Osteoblast (primary cell): ENCODE results near the gene RNF13. TPM values are rescaled to one million over a fixed set of nuclear protein-coding genes. Genes with fewer than 3 reads are reported as not detected.
A peak's percentile ranks its signal among the peaks of the same experiment; 100 is the strongest.

ENCODE experiments used
- DNase-seq: peaks from one replicate; pipeline ENCODE4 v3.0.0; 2011; ENCODE audit warnings: low spot score, mixed read lengths; ENCODE audit not compliant: insufficient read length; ENCODE audit errors: missing footprints
- H2AFZ ChIP-seq: 2 replicates; pipeline ENCODE4 v1.6.0; 2011; ENCODE audit warnings: mild to moderate bottlenecking, low read length
- H3K27ac ChIP-seq: 2 replicates; pipeline ENCODE4 v1.5.1; 2011; ENCODE audit warnings: mild to moderate bottlenecking, low read depth, low read length, moderate library complexity
- H3K27me3 ChIP-seq: 2 replicates; pipeline ENCODE4 v1.6.0; 2012; ENCODE audit warnings: mild to moderate bottlenecking, control low read depth, inconsistent platforms, low read length, moderate library complexity; ENCODE audit not compliant: insufficient read depth
- H3K36me3 ChIP-seq: 2 replicates; pipeline ENCODE4 v1.5.1; 2011; ENCODE audit warnings: mild to moderate bottlenecking, low read length, control low read depth, moderate library complexity; ENCODE audit not compliant: insufficient read depth
- H3K4me1 ChIP-seq: 2 replicates; pipeline ENCODE4 v1.5.1; 2011; ENCODE audit warnings: mild to moderate bottlenecking, low read length, control low read depth, moderate library complexity; ENCODE audit not compliant: insufficient read depth
- H3K4me2 ChIP-seq: 2 replicates; pipeline ENCODE4 v1.6.0; 2011; ENCODE audit warnings: mild to moderate bottlenecking, low read length; ENCODE audit not compliant: insufficient read depth
- H3K4me3 ChIP-seq: fragments of 200-600 bp; sonication (generic); 3 replicates; pipeline ENCODE4 v1.5.1; 2012; ENCODE audit warnings: mild to moderate bottlenecking, low read length, inconsistent platforms; ENCODE audit not compliant: insufficient read depth
- H3K79me2 ChIP-seq: 2 replicates; pipeline ENCODE4 v1.6.0; 2012; ENCODE audit warnings: mild to moderate bottlenecking, low read length, control low read depth, inconsistent platforms; ENCODE audit not compliant: insufficient read depth
- H3K9me3 ChIP-seq: 2 replicates; pipeline ENCODE4 v1.5.1; 2011; ENCODE audit warnings: low read depth, low read length, control low read depth
- H4K20me1 ChIP-seq: 2 replicates; pipeline ENCODE4 v1.6.0; 2012; ENCODE audit warnings: mild to moderate bottlenecking, low read length, control low read depth; ENCODE audit not compliant: insufficient read depth
- total RNA-seq: library from RNA; depleted of rRNA; stranded (reverse); fragments of >200 nt; gene quantifications from 2 replicates; pipeline ENCODE4 v1.2.3, GENCODE V29; 2012
- TF ChIP-seq, protein P1 (sequence below): IDR thresholded peaks from 2 replicates; pipeline ENCODE4 v1.5.1; 2011; ENCODE audit warnings: mild to moderate bottlenecking, low read depth, low read length, moderate library complexity; ENCODE audit errors: extremely low read depth

Gene RNF13
- total RNA-seq, 1 donor = 86.1 TPM

DNA sequence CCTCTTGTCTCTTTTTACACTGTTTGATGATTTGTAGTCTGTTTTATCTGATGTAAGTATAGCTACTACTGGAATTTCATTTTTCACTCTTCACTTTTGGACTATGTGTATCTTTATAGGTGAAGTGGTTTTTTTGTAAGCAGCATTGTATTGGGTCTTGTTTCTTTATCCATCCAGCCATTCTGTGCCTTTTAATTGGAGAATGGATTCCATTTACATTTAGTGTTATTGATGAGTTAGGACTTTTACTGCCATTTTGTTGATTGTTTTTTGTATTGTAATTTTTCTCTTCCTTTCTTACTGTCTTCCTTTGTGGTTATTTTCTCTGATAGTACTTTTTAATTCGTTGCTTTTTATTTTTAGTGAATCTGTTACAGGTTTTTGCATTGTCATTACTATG, 54.5 kb downstream of the RNF13 start:
- no peak overlapping the region for H3K27ac ChIP-seq
- H3K4me3 ChIP-seq = no peak overlapping the region
- TF ChIP-seq, protein P1, sequence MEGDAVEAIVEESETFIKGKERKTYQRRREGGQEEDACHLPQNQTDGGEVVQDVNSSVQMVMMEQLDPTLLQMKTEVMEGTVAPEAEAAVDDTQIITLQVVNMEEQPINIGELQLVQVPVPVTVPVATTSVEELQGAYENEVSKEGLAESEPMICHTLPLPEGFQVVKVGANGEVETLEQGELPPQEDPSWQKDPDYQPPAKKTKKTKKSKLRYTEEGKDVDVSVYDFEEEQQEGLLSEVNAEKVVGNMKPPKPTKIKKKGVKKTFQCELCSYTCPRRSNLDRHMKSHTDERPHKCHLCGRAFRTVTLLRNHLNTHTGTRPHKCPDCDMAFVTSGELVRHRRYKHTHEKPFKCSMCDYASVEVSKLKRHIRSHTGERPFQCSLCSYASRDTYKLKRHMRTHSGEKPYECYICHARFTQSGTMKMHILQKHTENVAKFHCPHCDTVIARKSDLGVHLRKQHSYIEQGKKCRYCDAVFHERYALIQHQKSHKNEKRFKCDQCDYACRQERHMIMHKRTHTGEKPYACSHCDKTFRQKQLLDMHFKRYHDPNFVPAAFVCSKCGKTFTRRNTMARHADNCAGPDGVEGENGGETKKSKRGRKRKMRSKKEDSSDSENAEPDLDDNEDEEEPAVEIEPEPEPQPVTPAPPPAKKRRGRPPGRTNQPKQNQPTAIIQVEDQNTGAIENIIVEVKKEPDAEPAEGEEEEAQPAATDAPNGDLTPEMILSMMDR = no peak
- H2AFZ ChIP-seq = no peak overlapping the region
- H3K9me3 ChIP-seq = peaks cover 2% of the 10 kb centered on the region
- H3K4me1 ChIP-seq = no peaks in the 10 kb centered on the region
- no peaks in the 10 kb centered on the region for H3K27me3 ChIP-seq
- no peaks in the 10 kb centered on the region for H4K20me1 ChIP-seq
- no peaks in the 10 kb centered on the region for H3K36me3 ChIP-seq
- no peak for DNase-seq
- H3K79me2 ChIP-seq = peaks cover 7% of the 10 kb centered on the region
- H3K4me2 ChIP-seq = no peak overlapping the region

GRCh38 chr3:149871855-149872254, 58.8 kb downstream of the RNF13 start:
- Histone ChIP-seq H3K9me3 (peaks cover 2% of the 10 kb centered on the region), H3K4me3 (no peak overlapping the region), H4K20me1 (no peaks in the 10 kb centered on the region), H3K4me2 (no peak overlapping the region), H2AFZ (no peak overlapping the region), H3K79me2 (peaks cover 7% of the 10 kb centered on the region), H3K36me3 (no peaks in the 10 kb centered on the region), H3K27ac (no peak overlapping the region), H3K27me3 (no peaks in the 10 kb centered on the region), H3K4me1 (no peaks in the 10 kb centered on the region)
- TF ChIP-seq, protein P1 = no peak
- peak; percentile 25 for DNase-seq

DNA sequence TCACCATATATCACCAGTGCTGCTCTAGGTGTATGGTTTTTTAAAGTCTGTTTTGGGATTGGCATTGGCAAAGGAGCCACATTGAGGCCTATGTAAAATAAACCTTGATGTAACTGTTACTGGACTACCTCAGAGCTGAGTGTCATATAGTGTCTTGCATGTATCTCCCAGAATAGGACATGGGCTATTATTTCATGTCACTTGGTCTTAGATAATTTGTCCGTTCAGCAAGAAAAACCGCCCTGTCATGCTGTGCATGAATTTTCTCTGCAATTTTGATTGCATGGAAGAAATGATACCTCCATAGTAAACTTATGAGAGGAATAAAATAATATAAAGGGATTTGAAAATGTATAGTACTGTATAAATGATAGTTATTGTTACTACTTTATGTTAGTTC, 59.6 kb downstream of the RNF13 start:
- no peak for DNase-seq
- Histone ChIP-seq H4K20me1 (no peaks in the 10 kb centered on the region), H3K27ac (no peak overlapping the region), H3K4me3 (no peak overlapping the region), H3K79me2 (peaks cover 7% of the 10 kb centered on the region), H3K27me3 (no peaks in the 10 kb centered on the region), H2AFZ (no peak overlapping the region), H3K4me1 (no peaks in the 10 kb centered on the region), H3K9me3 (peaks cover 2% of the 10 kb centered on the region), H3K4me2 (no peak overlapping the region), H3K36me3 (no peaks in the 10 kb centered on the region)
- TF ChIP-seq, protein P1 = no peak

DNA sequence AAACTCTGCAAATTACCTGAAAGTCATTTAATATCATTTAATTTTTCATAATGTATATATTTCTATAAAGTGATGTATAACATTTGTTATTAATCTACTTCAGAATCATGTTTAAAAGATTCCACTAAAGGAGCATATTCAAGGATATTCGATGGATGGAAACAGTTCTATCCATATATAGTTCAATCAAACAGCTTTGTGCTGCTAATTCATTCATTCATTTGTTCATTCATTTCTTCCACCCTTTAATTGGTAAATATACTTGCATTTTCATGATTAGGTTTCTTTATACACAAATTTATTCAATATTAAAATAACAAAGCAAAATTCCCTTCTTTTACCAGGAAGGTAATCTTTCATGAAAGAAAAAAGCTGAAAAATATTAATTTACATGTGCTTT, 64.7 kb downstream of the RNF13 start:
- no peaks in the 10 kb centered on the region for H3K36me3 ChIP-seq
- no peaks in the 10 kb centered on the region for H3K4me1 ChIP-seq
- H3K9me3 ChIP-seq = no peaks in the 10 kb centered on the region
- TF ChIP-seq, protein P1 = no peak
- no peaks in the 10 kb centered on the region for H3K27me3 ChIP-seq
- no peaks in the 10 kb centered on the region for H4K20me1 ChIP-seq
- H3K4me3 ChIP-seq = no peak overlapping the region
- H3K79me2 ChIP-seq = no peaks in the 10 kb centered on the region
- H3K4me2 ChIP-seq = no peak overlapping the region
- no peak for DNase-seq
- no peak overlapping the region for H2AFZ ChIP-seq
- H3K27ac ChIP-seq = no peak overlapping the region
